ENCODE results near the gene NDUFAF5. TPM values are rescaled to one million over a fixed set of nuclear protein-coding genes. Genes with fewer than 3 reads are reported as not detected.

NDUFAF5 gene
- total and polyA plus RNA-seq, 2 donors (not counting 3 experiments of a cell fraction or from before 2014, with no cell fraction given), result 9.8 to 26.4 TPM

- dilution Hi-C loops (cut with MboI; ENCODE audit: extremely low pct_ligation_motif_present, low sequenced_read_pairs), result no loop called here
Observed at GRCh38 chr20:13858871-13859270, 74.0 kb downstream of the NDUFAF5 start.

More at GRCh38 chr20:13858871-13859270, 74.0 kb downstream of the NDUFAF5 start:
- H3K9me3 ChIP-seq (replicated peaks; ENCODE audit: control insufficient read depth, insufficient read depth, low read length), result no peaks in the 10 kb centered on the region
- no peaks in the 10 kb centered on the region for H3K9me1 ChIP-seq (replicated peaks; ENCODE audit: control insufficient read depth, extremely low read depth, insufficient read depth, low read length)
- H3K4me3 ChIP-seq (replicated peaks in 1 of 3; ENCODE audit: insufficient read depth in 1 of 3, low read depth in 1 of 3, low read length in 3 of 3), result no peak overlapping the region
- H2AFZ ChIP-seq (ENCODE audit: low read depth, low read length), result no peak overlapping the region
- H3K36me3 ChIP-seq (ENCODE audit: control insufficient read depth in 2 of 2, extremely low read depth in 1 of 2, insufficient read depth in 2 of 2, low read length in 2 of 2), result no peaks in the 10 kb centered on the region
- H4K20me1 ChIP-seq (replicated peaks; ENCODE audit: control insufficient read depth, extremely low read depth, insufficient read depth, low read length), result no peaks in the 10 kb centered on the region
- FAIRE-seq (no peak), DNase-seq (ENCODE audit: low read depth, low spot score) (no peak)
- H3K4me1 ChIP-seq (ENCODE audit: control insufficient read depth, extremely low read depth, insufficient read depth, low read length), result no peaks in the 10 kb centered on the region
- no TSS peak for BruUV-seq (replicated peaks)
- POLR2A ChIA-PET, result no interaction called here
- CTCF ChIA-PET, result no interaction called here
- no peak for TF ChIP-seq JUN (IDR thresholded peaks at IDR 0.05; ENCODE audit: borderline replicate concordance, insufficient read depth, insufficient read length, low read depth)
- TF ChIP-seq POLR2A (IDR thresholded peaks at IDR 0.05; ENCODE audit: low read depth, low read length), result no peak
- TF ChIP-seq FOS (IDR thresholded peaks at IDR 0.05; ENCODE audit: borderline replicate concordance, insufficient read depth, low read length), result no peak
- no peak for TF ChIP-seq GATA2 (IDR thresholded peaks at IDR 0.05; ENCODE audit: insufficient read depth, insufficient read length, low read depth, low read length)
- TF ChIP-seq EZH2 (IDR thresholded peaks at IDR 0.05; ENCODE audit: borderline replicate concordance, low read depth, low read length, severe bottlenecking), result no peak
- TF ChIP-seq MYC (IDR thresholded peaks at IDR 0.05; ENCODE audit: low read depth, low read length), result no peak
- TF ChIP-seq, protein P1, sequence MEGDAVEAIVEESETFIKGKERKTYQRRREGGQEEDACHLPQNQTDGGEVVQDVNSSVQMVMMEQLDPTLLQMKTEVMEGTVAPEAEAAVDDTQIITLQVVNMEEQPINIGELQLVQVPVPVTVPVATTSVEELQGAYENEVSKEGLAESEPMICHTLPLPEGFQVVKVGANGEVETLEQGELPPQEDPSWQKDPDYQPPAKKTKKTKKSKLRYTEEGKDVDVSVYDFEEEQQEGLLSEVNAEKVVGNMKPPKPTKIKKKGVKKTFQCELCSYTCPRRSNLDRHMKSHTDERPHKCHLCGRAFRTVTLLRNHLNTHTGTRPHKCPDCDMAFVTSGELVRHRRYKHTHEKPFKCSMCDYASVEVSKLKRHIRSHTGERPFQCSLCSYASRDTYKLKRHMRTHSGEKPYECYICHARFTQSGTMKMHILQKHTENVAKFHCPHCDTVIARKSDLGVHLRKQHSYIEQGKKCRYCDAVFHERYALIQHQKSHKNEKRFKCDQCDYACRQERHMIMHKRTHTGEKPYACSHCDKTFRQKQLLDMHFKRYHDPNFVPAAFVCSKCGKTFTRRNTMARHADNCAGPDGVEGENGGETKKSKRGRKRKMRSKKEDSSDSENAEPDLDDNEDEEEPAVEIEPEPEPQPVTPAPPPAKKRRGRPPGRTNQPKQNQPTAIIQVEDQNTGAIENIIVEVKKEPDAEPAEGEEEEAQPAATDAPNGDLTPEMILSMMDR (IDR thresholded peaks at IDR 0.05; ENCODE audit: extremely low read depth in 1 of 2, insufficient read depth in 1 of 2, low read depth in 1 of 2, low read length in 2 of 2), result no peak
- TF ChIP-seq POLR2AphosphoS5 (IDR thresholded peaks at IDR 0.05; ENCODE audit: insufficient read depth, low read depth, low read length), result no peak
- TF ChIP-seq, protein P2, sequence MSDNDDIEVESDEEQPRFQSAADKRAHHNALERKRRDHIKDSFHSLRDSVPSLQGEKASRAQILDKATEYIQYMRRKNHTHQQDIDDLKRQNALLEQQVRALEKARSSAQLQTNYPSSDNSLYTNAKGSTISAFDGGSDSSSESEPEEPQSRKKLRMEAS (IDR thresholded peaks at IDR 0.05; ENCODE audit: insufficient read depth, insufficient read length), result no peak
- no peak overlapping the region for H3K4me2 ChIP-seq (ENCODE audit: insufficient read depth, low read length)
- intact Hi-C loops (cut with micrococcal nuclease), result no loop called here
- H3K27me3 ChIP-seq (ENCODE audit: control insufficient read depth in 2 of 2, insufficient read depth in 2 of 2, low read length in 2 of 2), result no peaks in the 10 kb centered on the region
- H3K9ac ChIP-seq (replicated peaks; ENCODE audit: extremely low read depth, insufficient read depth, low read length), result no peak overlapping the region
- no peaks in the 10 kb centered on the region for H3K79me2 ChIP-seq (ENCODE audit: control insufficient read depth, insufficient read depth, low read length)
- no peak overlapping the region for H3K27ac ChIP-seq (ENCODE audit: insufficient read depth, low read depth, low read length)
